Transverse colon (tissue), 4 donors: ENCODE measurements around the gene IL26. TPM values are rescaled to one million over a fixed set of nuclear protein-coding genes. Genes with fewer than 3 reads are reported as not detected.
A peak's percentile ranks its signal among the peaks of the same experiment; 100 is the strongest.

Source experiments
- DNase-seq: peaks from one replicate; pipeline ENCODE4 v3.0.0-alpha.2; 2019
- H3K27ac ChIP-seq, 4 donors: fragments of 200-600 bp; sonication (generic); 2 replicates each; pipeline ENCODE4 v1.5.1; 2016 to 2018; ENCODE audit warnings: inconsistent platforms in 4 of 4
- H3K27me3 ChIP-seq: fragments of 200-600 bp; sonication (generic); 2 replicates; pipeline ENCODE4 v1.5.1; 2017; ENCODE audit warnings: inconsistent platforms
- H3K36me3 ChIP-seq, 4 donors: fragments of 200-600 bp; sonication (generic); 2 replicates each; pipeline ENCODE4 v1.5.1; 2017 to 2019; ENCODE audit warnings: inconsistent platforms in 4 of 4
- H3K4me1 ChIP-seq, 4 donors: fragments of 200-600 bp; sonication (generic); 2 replicates each; pipeline ENCODE4 v1.5.1; 2017 to 2020; ENCODE audit warnings: inconsistent platforms in 4 of 4
- H3K4me3 ChIP-seq, 4 donors: fragments of 200-600 bp; sonication (generic); 1 replicate in 1 of 4; 2 replicates in 3 of 4; pipeline versions ENCODE4 v1.5.1 to v1.6.1; 2017 to 2019; ENCODE audit warnings: inconsistent platforms in 4 of 4
- H3K9me3 ChIP-seq, 2 donors: fragments of 200-600 bp; sonication (generic); 2 replicates each; pipeline ENCODE4 v1.5.1; 2017 to 2019; ENCODE audit warnings: inconsistent platforms in 2 of 2
- EP300 ChIP-seq: sonication (generic); formaldehyde crosslinking; IDR thresholded peaks from one replicate; pipeline ENCODE4 v1.6.1; 2017; ENCODE audit warnings: antibody characterized with exemption, low read depth
- POLR2A ChIP-seq: fragments of 450-650 bp; IDR thresholded peaks from one replicate; pipeline ENCODE4 v1.6.1; 2016; ENCODE audit warnings: antibody characterized with exemption, mild to moderate bottlenecking, moderate library complexity
- POLR2AphosphoS5 ChIP-seq, 3 donors: sonication (generic); formaldehyde crosslinking; IDR thresholded peaks; one replicate each; pipeline ENCODE4 v1.6.1; 2016; ENCODE audit warnings: antibody characterized with exemption in 3 of 3
- WGBS, 2 donors: methylation state at CpG; one replicate each; pipeline ENCODE4 v1.1.5; 2018; ENCODE audit warnings: low coverage in 1 of 2; 5-methylcytosine and 5-hydroxymethylcytosine counted together
- in situ Hi-C, 4 donors: fragments of 200-750 bp; cut with MboI; loops; one replicate each; pipeline versions ENCODE4 v1.15.0 to v1.15.1; 2017; ENCODE audit warnings: low sequenced_read_pairs in 3 of 4, low pct_ligation_motif_present in 1 of 4, low pct_unique_long_range_greater_than_20kb in 1 of 4
- intact Hi-C: fragments of 100-400 bp; cut with DNase I; formaldehyde crosslinking; loops from one replicate; pipeline ENCODE4 v1.15.1; 2023; ENCODE audit warnings: low total_unique reads
- total RNA-seq, 4 donors: library from RNA; depleted of rRNA; stranded (reverse); fragments of >200 nt; gene quantifications; one replicate each; pipeline ENCODE4 v1.1.0, GENCODE V29; 2016
- TF ChIP-seq, protein P1 (sequence below), 5 experiments: fragments of 200-600 bp in 3 of 5; fragments of 450-650 bp in 2 of 5; sonication (generic) in 3 of 5; IDR thresholded peaks; 1 replicate in 2 of 5; 2 replicates in 3 of 5; pipeline ENCODE4 v1.5.1; 2016 to 2017; ENCODE audit warnings: antibody characterized with exemption in 5 of 5, inconsistent platforms in 3 of 5, mild to moderate bottlenecking in 2 of 5, moderate library complexity in 1 of 5

The IL26 gene
- total RNA-seq, 4 donors from 2014 or later, result not detected

- Histone ChIP-seq H3K27ac (peak overlapping the region; percentile 23 to 52 (median 44)), H3K4me3 (no peak overlapping the region), H3K4me1 (peaks cover 0 to 27% (median 12%) of the 10 kb centered on the region in 4 donors)
Observed at GRCh38 chr12:68240975-68241374, 15.4 kb upstream of the IL26 start.

GRCh38 chr12:68240079-68240478, 14.5 kb upstream of the IL26 start:
- Histone ChIP-seq H3K9me3 (no peaks in the 10 kb centered on the region), H3K27ac (peak overlapping the region in 1 of 4 donors; percentile 52), H3K4me1 (peaks cover 0 to 26% (median 12%) of the 10 kb centered on the region in 4 donors), H3K4me3 (no peak overlapping the region), H3K27me3 (no peaks in the 10 kb centered on the region), H3K36me3 (no peaks in the 10 kb centered on the region)
- intact Hi-C loops, result no loop called here
- in situ Hi-C loops, result no loop called here
- DNase-seq, result no peak
- WGBS, 2 donors, result 55 to 61% methylated on average over 1 of the region's 1 CpG
- TF ChIP-seq POLR2AphosphoS5 (IDR thresholded peaks at IDR 0.05) (no peak), POLR2A (no peak)

More at GRCh38 chr12:68240975-68241374, 15.4 kb upstream of the IL26 start:
- peak; percentile 29 for DNase-seq
- TF ChIP-seq, protein P1, sequence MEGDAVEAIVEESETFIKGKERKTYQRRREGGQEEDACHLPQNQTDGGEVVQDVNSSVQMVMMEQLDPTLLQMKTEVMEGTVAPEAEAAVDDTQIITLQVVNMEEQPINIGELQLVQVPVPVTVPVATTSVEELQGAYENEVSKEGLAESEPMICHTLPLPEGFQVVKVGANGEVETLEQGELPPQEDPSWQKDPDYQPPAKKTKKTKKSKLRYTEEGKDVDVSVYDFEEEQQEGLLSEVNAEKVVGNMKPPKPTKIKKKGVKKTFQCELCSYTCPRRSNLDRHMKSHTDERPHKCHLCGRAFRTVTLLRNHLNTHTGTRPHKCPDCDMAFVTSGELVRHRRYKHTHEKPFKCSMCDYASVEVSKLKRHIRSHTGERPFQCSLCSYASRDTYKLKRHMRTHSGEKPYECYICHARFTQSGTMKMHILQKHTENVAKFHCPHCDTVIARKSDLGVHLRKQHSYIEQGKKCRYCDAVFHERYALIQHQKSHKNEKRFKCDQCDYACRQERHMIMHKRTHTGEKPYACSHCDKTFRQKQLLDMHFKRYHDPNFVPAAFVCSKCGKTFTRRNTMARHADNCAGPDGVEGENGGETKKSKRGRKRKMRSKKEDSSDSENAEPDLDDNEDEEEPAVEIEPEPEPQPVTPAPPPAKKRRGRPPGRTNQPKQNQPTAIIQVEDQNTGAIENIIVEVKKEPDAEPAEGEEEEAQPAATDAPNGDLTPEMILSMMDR (IDR thresholded peaks at IDR 0.05), result no peak
- TF ChIP-seq POLR2A, result no peak
- TF ChIP-seq EP300, result no peak
- TF ChIP-seq POLR2AphosphoS5 (IDR thresholded peaks at IDR 0.05), result no peak
- Histone ChIP-seq H3K36me3 (no peaks in the 10 kb centered on the region), H3K9me3 (no peaks in the 10 kb centered on the region), H3K27me3 (no peaks in the 10 kb centered on the region)
- WGBS, 2 donors, result 31 to 33% methylated on average over 1 of the region's 1 CpG
- intact Hi-C loops (no loop called here), in situ Hi-C loops (no loop called here)

DNA sequence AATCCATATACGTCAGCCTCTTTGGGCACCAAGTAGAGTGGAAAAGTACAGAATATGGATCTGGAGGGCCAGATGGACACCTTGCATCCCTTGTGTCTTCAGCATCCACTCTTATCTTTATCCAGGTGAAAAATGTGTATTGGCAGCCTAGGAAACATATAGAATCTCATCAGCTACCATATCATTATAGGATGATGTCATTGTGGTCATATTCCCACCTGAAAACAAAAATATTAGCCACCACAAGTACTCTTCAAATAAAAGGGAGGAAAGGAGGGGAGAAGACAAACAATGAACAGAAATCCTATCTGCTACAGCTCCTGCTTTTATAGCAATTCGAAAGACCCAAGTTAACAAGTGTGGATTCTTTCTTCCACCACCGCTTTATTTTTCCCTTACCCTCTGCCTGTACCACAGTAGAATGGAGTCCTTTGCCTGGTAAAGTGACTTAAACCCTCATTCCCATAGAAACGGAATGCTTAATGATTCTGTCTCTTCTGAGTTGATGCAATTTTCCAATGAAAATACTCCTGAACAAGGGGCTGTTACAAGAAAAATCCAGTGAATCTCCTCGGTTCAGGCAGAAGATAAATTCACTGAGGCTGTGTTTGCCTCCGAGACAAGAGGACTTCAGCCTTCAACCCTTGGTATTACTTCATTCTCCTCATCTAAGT, 13.8 kb upstream of the IL26 start:
- Histone ChIP-seq H3K27ac (no peak overlapping the region), H3K9me3 (no peaks in the 10 kb centered on the region), H3K27me3 (no peaks in the 10 kb centered on the region), H3K36me3 (no peaks in the 10 kb centered on the region), H3K4me1 (peaks cover 0 to 26% (median 12%) of the 10 kb centered on the region in 4 donors), H3K4me3 (no peak overlapping the region)
- no peak for DNase-seq
- TF ChIP-seq EP300 (no peak), POLR2AphosphoS5 (IDR thresholded peaks at IDR 0.05) (no peak), POLR2A (no peak)
- in situ Hi-C loops (no loop called here), intact Hi-C loops (no loop called here)
- WGBS, 2 donors, result 83 to 85% methylated on average over 5 to 6 of the region's 6 CpGs

DNA sequence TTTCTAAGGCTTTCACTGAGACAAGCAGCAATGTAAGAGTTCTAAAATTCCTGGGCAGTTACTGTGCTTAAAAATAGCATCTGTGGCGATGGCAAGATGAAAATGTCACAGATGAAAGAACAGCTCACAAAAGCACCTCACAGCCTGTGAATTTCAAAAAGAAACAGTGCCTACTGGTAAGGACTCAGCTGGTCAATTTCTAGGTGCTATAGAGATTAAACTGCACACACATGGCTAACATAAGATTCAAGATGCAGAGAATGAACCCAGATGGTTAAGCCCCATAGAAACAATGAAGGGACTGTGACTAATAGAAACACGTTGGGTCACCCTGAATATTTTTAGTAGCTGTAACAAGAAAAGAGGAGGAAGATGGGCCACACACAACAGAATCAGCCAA, 12.0 kb upstream of the IL26 start:
- intact Hi-C loops (no loop called here), in situ Hi-C loops (no loop called here)
- DNase-seq, result no peak
- H3K9me3 ChIP-seq, result no peaks in the 10 kb centered on the region
- no peak overlapping the region for H3K4me3 ChIP-seq
- TF ChIP-seq EP300, result no peak
- TF ChIP-seq POLR2A, result no peak
- TF ChIP-seq, protein P1 (IDR thresholded peaks at IDR 0.05), result no peak
- no peak for TF ChIP-seq POLR2AphosphoS5 (IDR thresholded peaks at IDR 0.05)
- H3K4me1 ChIP-seq, result peaks cover 0 to 26% (median 12%) of the 10 kb centered on the region in 4 donors
- H3K27me3 ChIP-seq, result no peaks in the 10 kb centered on the region
- 29 to 59% methylated on average over 2 of the region's 2 CpGs for WGBS, 2 donors
- peak overlapping the region in 2 of 4 donors; percentile 10 to 47 for H3K27ac ChIP-seq
- no peaks in the 10 kb centered on the region for H3K36me3 ChIP-seq

- Histone ChIP-seq H3K36me3 (no peaks in the 10 kb centered on the region), H3K4me1 (peaks cover 0 to 26% (median 12%) of the 10 kb centered on the region in 4 donors), H3K27ac (peak overlapping the region in 3 of 4 donors; percentile 10 to 47 (median 36)), H3K9me3 (no peaks in the 10 kb centered on the region), H3K4me3 (peak overlapping the region in 3 of 4 donors; percentile 17 to 43 (median 23)), H3K27me3 (no peaks in the 10 kb centered on the region)
- in situ Hi-C loops, result no loop called here
- DNase-seq, result no peak
- TF ChIP-seq EP300 (no peak), POLR2A (no peak), POLR2AphosphoS5 (IDR thresholded peaks at IDR 0.05) (no peak)
- TF ChIP-seq, protein P1 (IDR thresholded peaks at IDR 0.05), result no peak
- intact Hi-C loops, result no loop called here
- 78 to 83% methylated on average over 2 of the region's 2 CpGs for WGBS, 2 donors
Observed at GRCh38 chr12:68237078-68237477, 11.5 kb upstream of the IL26 start.
